ENCODE measurements around the gene PRC1. TPM values are rescaled to one million over a fixed set of nuclear protein-coding genes. Genes with fewer than 3 reads are reported as not detected.

PRC1 gene
- total RNA-seq, 4 donors from 2014 or later: 2.2 to 12.7 (median 4.5) TPM

DNA sequence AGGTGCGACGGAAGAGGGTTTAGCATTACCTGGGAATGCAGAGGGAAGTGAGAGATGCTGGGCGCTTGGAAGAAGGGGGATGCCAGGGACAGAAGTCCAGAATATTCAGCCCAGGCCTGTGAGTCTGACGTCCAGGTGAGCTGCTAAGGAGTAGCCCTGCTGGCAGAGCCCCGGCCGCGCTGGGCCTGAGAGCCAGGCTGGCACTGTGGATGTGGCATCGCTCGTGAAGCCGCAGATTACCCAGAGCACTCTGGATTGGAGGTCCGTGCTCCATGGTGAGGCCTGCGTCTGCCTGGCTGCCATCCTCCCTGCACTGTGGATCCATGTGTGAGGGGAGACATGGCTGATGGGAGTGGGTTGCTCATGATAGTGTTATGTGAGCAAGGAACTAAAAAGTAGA lies 76.8 kb downstream of the PRC1 start:
- Histone ChIP-seq H3K27me3 (no peaks in the 10 kb centered on the region), H3K36me3 (peaks cover 0 to 97% of the 10 kb centered on the region in 2 donors), H3K9me3 (no peaks in the 10 kb centered on the region), H3K4me1 (no peaks in the 10 kb centered on the region), H3K4me3 (no peak overlapping the region), H3K27ac (no peak overlapping the region)
- TF ChIP-seq EP300 (IDR thresholded peaks at IDR 0.05): no peak
- no peak for TF ChIP-seq POLR2A (IDR thresholded peaks at IDR 0.05)
- TF ChIP-seq POLR2AphosphoS5 (IDR thresholded peaks at IDR 0.05): no peak
- TF ChIP-seq, protein P1, sequence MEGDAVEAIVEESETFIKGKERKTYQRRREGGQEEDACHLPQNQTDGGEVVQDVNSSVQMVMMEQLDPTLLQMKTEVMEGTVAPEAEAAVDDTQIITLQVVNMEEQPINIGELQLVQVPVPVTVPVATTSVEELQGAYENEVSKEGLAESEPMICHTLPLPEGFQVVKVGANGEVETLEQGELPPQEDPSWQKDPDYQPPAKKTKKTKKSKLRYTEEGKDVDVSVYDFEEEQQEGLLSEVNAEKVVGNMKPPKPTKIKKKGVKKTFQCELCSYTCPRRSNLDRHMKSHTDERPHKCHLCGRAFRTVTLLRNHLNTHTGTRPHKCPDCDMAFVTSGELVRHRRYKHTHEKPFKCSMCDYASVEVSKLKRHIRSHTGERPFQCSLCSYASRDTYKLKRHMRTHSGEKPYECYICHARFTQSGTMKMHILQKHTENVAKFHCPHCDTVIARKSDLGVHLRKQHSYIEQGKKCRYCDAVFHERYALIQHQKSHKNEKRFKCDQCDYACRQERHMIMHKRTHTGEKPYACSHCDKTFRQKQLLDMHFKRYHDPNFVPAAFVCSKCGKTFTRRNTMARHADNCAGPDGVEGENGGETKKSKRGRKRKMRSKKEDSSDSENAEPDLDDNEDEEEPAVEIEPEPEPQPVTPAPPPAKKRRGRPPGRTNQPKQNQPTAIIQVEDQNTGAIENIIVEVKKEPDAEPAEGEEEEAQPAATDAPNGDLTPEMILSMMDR (IDR thresholded peaks at IDR 0.05): no peak
- WGBS, 2 donors (ENCODE audit: low coverage in 1 of 2): 90 to 96% methylated on average over 3 to 9 of the region's 12 CpGs
- no peak for ATAC-seq

DNA sequence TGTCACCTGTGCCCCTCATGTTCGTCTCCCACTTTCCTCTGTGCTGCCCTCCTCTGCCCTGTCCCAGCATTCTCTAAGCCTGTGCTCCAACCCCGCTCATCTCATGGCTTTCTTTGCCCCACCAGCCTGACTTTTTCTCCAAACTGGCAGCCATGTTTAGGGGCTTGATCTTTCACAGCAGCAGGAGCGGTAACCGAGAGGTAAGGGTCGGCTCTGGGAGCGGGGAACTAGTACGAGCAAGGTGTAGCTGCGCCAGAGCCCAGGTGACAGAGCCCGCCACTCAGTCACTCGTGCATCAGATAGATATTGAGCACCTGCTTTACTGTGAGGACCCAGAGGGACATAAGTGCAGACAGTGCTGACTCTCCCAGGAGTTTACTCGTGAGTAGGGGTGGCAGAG lies 77.9 kb downstream of the PRC1 start:
- WGBS, 2 donors (ENCODE audit: low coverage in 1 of 2): 90% methylated on average over 2 of the region's 11 CpGs; no CpG with 5 or more reads in 1 of the 2 donors
- Histone ChIP-seq H3K4me3 (no peak overlapping the region), H3K9me3 (no peaks in the 10 kb centered on the region), H3K27me3 (no peaks in the 10 kb centered on the region), H3K27ac (no peak overlapping the region), H3K4me1 (no peaks in the 10 kb centered on the region), H3K36me3 (peaks cover 0 to 100% of the 10 kb centered on the region in 2 donors)
- no peak for ATAC-seq
- TF ChIP-seq, protein P1 (IDR thresholded peaks at IDR 0.05): no peak
- TF ChIP-seq EP300 (IDR thresholded peaks at IDR 0.05): no peak
- no peak for TF ChIP-seq POLR2A (IDR thresholded peaks at IDR 0.05)

Small RNA genes lying within 50 kb of the gene (small RNA-seq; reads per million reads assigned to genes)
- 0 reads per million in 4 donors for gene RF00019

Other genes with a start within 250 kb of the PRC1 start
- gene FURIN, start 125.9 kb downstream of the PRC1 start, total RNA-seq: 10 to 100 TPM; 34.1 to 75.4 (median 59.8) TPM
- gene FES, start 110.0 kb downstream of the PRC1 start, total RNA-seq: 10 to 100 TPM; 40.1 to 70.4 (median 43.5) TPM
- 10 to 100 TPM; 19.4 to 58.2 (median 44.9) TPM for gene MAN2A2, start 91.2 kb downstream of the PRC1 start, total RNA-seq
- 10 to 100 TPM in 2 of 4 donors, 1 to 10 TPM in 2; 5.9 to 17.1 (median 8.3) TPM for gene HDDC3, start 62.0 kb downstream of the PRC1 start, total RNA-seq
- 100 to 1,000 TPM in 2 of 4 donors, 10 to 100 TPM in 2; 63.7 to 116 (median 100) TPM for gene UNC45A, start 59.2 kb downstream of the PRC1 start, total RNA-seq
- 10 to 100 TPM in 2 of 4 donors, 1 to 10 TPM in 2; 5.3 to 11.1 (median 9.0) TPM for gene RCCD1, start 39.7 kb downstream of the PRC1 start, total RNA-seq
- 10 to 100 TPM in 2 of 4 donors, 1 to 10 TPM in 2; 7.8 to 12.8 (median 10.1) TPM for gene VPS33B, start 28.1 kb upstream of the PRC1 start, total RNA-seq
- 1 to 10 TPM in 3 of 4 donors, under 1 TPM in 1; 0.16 to 4.1 (median 1.1) TPM for gene SV2B, start 105.7 kb upstream of the PRC1 start, total RNA-seq

All from gastroesophageal sphincter (tissue), 4 donors.